SH-SY5Y (cell line): ENCODE measurements around the gene NKIRAS1.

Experiments used
- GATA2 ChIP-seq: IDR thresholded peaks from 2 replicates; pipeline ENCODE4 v1.6.1; 2011; ENCODE audit warnings: mild to moderate bottlenecking, low read depth, low read length
- GATA3 ChIP-seq: IDR thresholded peaks from 2 replicates; pipeline ENCODE4 v1.6.1; 2011; ENCODE audit warnings: low read depth, mild to moderate bottlenecking, low read length, moderate library complexity

DNA sequence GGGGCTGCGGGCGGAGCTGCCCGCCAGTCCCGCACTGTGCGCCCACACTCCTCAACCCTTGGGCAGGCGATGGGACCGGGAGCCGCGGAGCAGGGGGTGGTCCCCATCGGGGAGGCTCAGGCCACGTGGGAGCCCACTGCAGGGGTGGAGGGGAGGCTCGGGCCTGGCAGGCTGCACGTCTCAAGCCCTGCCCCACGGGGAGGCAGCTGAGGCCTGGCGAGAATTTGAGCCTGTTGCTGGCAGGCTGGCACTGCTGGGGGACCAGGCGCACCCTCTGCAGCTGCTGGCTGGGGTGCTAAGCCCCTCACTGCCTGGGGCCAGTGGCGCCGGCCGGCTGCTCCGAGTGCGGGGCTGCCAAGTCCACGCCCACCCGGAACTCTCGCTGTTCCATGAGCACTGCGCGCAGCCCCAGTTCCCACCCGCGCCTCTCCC lies 34.3 kb downstream of the NKIRAS1 start:
- TF ChIP-seq GATA3 (no peak), GATA2 (no peak)
